Measurements from ENCODE around the gene OR2T11. TPM values are rescaled to one million over a fixed set of nuclear protein-coding genes. Genes with fewer than 3 reads are reported as not detected.
"Not testable (repeated sequence)": the region's sequence is repeated elsewhere in the genome, so short reads cannot be mapped to it uniquely, and the experiment has no call there.

The OR2T11 gene
- polyA plus RNA-seq (2013, experiment 1 of 2; ENCODE audit: insufficient read length), result not detected
- polyA plus RNA-seq (2013, experiment 2 of 2; ENCODE audit: insufficient read length), result not detected

DNA sequence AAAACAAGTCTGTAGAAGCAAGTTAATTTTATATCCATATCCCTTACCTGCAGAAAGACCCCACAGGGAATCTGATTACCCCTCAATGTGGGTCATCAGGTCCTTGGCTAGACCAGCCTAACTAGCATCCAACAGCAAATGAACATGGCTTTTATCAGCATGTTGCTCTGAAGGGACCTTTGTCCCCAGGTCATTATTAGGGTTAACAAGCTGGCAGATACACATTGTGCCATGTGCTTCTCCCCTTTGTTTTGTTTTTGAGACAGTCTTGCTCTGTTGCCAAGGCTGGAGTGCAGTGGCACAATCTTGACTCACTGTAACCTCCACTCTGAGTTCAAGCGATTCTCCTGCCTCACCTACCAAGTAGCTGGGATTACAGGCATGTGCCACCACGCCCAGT lies at the start of gene OR2T11:
Gene OR2T11, minus strand, starts transcription at position 101 of the 400 bp plus-strand sequence. CDS start 7,963 bp downstream, outside the sequence.
- DNase-seq, result not testable (repeated sequence)

DNA sequence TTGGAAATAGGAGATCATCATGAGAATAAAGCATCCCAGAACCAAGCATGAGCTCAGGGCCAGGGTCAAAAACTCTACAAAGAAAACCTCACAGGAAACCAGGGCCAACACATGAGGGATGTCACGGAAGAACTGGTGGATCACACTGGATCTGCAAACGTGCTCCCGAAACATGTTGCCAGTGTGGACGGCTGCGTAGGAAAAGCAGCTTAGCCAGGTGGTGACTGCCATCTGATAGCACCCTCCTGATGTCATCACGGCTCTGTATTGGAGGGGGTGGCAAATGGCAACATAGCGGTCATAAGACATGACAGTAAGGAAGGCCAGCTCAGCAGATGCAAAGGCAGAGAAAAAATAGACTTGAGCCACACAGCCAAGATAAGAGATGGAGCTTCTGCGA lies 46.8 kb upstream of the OR2T11 start:
- no peak for DNase-seq

DNA sequence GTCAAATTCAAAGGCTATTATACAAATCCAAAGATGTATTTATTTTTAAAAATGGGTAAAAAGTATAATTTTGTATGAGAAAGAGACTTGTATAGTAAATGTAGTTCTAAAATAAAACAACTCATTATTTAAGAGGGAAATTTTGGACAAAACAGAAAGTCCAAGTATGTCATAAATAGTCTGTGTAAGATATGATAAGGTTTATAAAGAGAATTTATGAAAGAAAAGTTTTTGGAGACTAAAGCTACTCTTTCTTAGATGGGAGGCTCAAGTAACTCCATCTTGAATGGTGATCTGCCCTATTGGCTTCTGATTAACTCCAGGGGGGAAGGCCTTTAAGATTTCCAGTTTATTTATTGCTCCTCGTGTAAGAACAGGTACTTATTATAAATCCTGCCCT lies 35.1 kb upstream of the OR2T11 start:
- DNase-seq, result no peak

DNA sequence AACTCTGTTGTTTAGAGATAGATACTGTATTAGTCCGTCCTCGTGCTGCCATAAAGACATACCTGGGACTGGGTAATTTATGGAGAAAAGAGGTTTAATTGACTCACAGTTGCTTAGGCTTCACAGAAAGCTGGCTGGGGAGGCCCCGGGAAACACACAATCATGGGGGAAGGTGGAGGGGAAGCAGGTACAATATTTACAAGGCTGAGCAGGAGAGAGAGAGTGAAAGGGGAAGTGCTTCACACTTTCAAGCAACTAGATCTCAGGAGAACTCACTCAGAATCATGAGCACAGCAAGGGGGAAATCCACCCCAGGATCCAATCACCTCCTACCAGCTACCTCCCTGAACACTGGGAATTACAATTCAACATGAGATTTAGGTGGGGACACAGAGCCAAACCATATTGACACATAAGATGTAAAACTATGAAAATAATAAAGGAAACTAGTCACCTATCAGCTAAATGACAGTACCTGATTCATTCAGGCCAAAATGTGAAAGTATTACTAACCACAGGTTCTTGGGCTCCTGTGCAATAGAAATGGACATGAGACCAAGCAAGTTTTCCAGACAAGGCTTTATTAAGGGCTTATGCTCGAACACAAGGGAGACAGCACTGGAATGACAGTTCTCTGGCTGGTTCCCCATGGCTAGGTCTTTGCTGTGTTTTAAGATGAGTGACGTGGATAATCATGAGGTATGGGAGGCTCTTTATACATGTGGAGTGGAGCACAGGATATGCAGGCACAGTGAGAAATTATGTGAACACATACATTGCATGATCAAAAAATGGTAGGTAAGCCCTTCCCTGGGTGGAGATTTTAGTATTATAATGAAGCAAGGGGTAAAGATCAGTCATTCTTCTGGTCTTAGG lies 28.8 kb upstream of the OR2T11 start:
- DNase-seq, result not testable (repeated sequence)

DNA sequence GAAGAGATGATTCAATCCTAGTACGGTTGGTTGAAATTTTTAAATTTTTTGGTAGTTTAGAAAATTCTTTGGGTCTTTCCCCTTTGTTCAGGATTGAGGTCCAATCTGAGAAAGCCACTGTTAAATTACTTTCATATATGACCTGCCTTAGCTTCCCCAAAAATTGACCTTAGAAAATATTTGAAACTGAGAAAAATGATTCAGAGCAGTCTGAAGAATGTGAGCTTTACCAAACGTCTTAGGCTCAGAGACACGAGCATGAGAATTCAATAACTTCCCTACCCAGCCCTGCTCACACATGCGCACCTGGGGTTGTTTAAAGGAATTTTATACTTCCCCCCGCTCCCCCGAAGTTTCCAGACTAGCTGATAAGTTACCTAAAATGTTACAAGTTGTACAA lies 21.9 kb upstream of the OR2T11 start:
- not testable (repeated sequence) for DNase-seq

- not testable (repeated sequence) for DNase-seq
Observed at GRCh38 chr1:248655354-248655753, 20.5 kb upstream of the OR2T11 start, which contains the start of gene OR2T27. Gene OR2T27 (minus strand): TSS chr1:248655528. CDS start chr1:248650884, 4,644 bp downstream.

- DNase-seq, result not testable (repeated sequence)
Observed at GRCh38 chr1:248648770-248649536, 14.1 kb upstream of the OR2T11 start.

DNA sequence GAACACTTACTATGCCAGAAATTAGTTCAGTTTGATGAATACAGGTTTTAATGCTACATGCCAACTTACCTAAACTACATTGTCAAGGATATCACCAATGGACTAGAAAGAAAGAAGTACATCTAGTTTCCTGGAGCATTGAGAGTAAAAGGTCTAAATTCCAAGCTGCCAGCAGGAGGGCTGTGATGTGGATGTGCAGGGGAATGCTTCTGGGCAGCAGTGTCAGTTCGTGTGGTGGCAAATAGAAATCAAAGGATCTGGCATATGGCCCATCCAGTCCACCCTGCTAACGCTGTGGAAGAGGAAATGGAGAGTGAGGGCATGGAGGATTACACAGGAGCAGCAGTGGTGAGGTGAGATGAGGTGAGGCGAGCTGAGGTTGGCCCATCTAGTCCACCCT lies 10.3 kb upstream of the OR2T11 start, which contains the start of gene OR2T35:
Gene OR2T35, minus strand, starts transcription at position 101 of the 400 bp plus-strand sequence. CDS start 6,020 bp downstream, outside the sequence.
- DNase-seq, result not testable (repeated sequence)

DNA sequence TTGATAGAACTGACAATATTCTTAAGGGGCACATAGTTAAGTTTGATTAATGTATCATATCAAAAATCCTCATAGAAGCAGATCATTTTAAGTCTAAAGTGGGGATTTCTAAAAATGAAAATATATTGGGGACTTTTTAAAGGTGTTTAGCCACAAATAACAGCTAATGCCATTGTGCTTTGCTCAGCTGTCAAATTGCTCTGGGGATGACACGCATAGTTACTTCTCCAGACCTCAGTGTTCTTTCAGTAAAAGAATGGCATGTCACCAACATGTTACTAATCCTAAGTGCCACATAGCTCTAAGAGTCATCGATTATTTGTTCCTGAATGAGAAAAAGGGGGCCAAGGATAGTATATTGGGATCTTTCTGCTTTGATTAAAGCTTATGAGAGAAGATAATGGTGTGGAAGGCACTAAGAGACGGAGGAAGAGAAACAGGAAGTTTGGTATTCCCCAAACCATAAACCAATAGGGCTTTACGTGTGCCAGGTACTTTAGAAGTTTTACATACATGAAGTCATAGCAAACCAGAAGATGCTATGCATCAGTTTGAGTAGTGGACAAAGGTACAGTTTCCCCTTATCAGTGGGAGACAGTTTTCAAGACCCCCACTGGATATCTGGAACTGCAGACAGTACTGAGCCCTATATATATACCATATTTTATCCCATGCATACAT lies 8.2 kb upstream of the OR2T11 start:
- not testable (repeated sequence) for DNase-seq

DNA sequence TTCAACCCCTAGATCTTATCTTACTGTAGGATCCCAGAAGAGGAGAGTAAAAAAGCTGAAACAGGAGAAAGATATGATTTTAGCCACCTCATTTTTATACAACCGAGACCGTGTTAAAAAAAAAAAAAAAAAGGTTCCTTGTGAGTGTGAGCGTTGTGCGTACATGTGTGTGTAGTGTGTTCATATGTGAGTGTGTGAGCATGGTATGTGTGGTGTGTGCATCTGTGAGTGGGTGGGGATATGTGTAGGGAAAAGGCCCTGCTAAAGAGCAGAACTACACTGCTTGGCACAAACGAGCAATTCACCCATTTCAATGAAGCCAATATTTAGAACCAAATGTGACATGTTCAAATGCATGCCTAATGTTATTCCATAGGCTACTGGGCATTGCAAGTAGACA lies 6.7 kb upstream of the OR2T11 start:
- not testable (repeated sequence) for DNase-seq

- DNase-seq, result not testable (repeated sequence)
Observed at GRCh38 chr1:248640906-248641305, 6.0 kb upstream of the OR2T11 start.

DNA sequence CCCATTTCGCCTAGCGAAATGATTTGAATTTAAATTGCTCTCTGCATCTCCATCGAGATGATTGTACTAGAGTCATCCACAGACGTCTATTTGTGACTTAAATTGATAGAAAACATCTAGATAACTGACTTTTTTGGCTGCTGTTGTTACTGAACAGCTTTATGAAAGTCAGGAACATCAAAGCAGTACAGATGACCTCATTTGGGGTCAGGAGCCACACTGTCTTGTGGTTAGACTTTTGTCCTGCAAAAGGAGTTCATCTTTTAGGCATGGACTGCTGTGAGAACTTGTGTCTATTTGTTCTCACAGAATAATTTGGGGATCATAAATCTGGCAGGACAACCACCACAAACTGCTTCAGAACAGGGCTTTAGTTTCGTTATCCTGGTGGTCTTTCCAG lies 4.8 kb upstream of the OR2T11 start:
- not testable (repeated sequence) for DNase-seq

GRCh38 chr1:248636612-248637011 lies 1.7 kb upstream of the OR2T11 start:
- not testable (repeated sequence) for DNase-seq

DNA sequence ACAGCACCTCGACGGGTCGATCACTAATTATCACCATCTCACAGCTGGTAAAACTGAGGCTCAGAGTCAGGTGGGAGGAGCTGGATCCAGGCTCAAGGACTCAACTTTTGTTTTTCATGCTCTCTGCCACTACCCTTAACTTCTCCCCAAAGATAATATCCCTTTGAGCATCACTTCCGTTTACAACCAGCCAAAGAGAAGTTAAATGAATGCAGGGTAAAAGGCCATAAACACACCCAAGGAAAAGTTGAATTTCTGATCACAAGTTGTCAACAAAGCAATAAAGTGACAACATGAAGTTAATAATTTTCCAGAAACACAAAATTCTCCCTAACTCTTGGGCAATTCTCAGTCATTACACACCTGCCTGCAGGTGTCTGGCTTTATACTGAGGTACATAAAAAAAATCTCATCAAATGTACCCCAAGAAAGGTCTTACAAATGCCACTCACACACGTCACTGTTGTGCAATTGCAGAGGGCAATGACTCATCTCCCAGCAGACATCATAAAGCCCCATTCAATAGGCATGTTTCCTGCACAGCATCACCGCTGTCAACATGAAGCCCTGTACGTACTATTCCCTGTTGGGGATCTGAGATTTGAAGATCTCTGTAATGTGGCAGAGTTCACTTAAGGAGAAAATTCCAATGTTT lies 3.4 kb downstream of the OR2T11 start:
- no peak for DNase-seq

- DNase-seq, result no peak
Observed at GRCh38 chr1:248630551-248630950, 4.3 kb downstream of the OR2T11 start.

DNA sequence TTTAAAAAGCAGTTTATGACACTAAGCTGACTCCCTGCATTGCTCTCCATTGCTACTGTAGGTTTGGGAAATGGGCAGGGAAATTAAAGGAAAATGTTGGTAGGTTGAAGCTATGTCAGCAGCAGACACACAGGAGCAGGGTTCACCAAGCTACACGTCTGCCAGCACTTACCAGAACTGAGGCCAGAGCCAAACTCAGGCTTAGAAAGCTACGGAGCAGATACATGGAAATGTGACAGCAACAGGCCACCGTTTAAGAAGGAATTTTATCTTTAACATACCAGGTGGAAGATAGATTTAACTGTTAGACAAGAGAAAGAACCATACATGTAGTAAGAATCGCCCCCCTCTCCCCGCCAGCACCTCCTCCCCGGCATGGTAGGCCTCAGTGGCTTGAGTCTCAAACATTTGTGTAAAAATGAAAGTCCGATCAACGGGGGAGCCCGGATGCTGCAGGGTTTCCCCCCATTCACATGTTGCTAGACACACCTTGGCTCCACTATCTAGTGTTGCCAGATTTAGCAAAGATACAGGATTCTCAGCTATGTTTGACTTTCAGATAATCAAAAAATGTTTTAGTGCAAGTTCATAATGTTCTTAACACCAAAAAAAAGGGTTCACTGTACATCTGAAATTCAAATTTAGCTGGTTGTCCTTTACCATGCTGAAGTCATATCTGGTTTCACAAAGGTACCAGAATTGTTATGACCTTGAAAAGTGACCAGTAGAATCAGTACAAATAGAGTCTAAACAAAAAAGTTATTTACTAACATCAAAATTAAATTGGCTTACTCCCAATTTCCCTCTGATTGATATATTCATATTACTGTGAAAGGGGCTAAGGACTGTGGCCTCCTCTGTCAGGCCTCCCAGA lies 6.7 kb downstream of the OR2T11 start:
- DNase-seq, result no peak

- no peak for DNase-seq
Observed at GRCh38 chr1:248625971-248626370, 8.9 kb downstream of the OR2T11 start.

DNA sequence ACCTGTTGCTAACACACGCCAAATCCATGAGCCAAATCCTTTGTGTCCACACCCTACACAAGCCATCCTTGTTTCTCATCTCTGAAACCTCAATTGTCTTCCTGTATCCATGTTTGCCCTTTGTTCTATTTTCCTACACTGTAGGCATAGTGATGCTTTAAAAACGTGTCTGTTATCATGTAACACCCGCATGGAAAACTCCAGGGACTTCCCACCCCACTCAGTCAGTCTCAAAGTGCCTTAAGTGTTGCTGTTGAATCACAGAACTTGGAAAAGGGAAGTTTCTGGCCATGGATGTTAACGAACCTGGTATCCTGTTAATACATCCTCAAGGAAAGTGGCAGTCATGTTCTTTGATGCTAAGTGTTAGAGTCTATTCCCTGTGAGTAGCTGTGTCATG lies 9.7 kb downstream of the OR2T11 start:
- no peak for DNase-seq

DNA sequence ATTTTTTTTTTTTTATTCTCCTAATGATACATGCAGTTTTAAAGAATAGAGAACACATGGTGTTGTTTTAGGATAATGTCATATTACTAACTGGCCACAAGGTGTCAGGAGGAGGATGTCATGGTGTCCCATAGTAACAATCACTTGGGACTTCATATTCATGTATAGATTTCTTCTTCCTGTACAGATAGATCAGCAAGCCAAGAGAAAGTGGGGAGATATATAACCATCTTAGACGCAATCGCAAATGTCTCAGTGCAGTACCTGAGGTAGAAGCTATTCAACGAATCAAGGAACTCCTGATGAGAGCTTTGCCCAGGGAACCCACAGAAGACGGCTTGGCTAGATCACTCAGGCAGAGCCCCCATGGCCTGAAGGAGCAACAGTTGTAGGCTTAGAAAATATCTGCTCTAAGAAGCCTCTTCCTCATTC lies 12.3 kb downstream of the OR2T11 start:
- no peak for DNase-seq

- no peak for DNase-seq
Observed at GRCh38 chr1:248621770-248622169, 13.1 kb downstream of the OR2T11 start.

GRCh38 chr1:248618878-248619277 lies 16.0 kb downstream of the OR2T11 start:
- no peak for DNase-seq

Measured in fibroblast of skin of abdomen (primary cell).